ENCODE data around the gene ERVFRD-1. TPM values are rescaled to one million over a fixed set of nuclear protein-coding genes. Genes with fewer than 3 reads are reported as not detected.

ERVFRD-1 gene
- total and polyA plus RNA-seq, 2 donors from 2014 or later = 0.24 to 0.57 TPM

DNA sequence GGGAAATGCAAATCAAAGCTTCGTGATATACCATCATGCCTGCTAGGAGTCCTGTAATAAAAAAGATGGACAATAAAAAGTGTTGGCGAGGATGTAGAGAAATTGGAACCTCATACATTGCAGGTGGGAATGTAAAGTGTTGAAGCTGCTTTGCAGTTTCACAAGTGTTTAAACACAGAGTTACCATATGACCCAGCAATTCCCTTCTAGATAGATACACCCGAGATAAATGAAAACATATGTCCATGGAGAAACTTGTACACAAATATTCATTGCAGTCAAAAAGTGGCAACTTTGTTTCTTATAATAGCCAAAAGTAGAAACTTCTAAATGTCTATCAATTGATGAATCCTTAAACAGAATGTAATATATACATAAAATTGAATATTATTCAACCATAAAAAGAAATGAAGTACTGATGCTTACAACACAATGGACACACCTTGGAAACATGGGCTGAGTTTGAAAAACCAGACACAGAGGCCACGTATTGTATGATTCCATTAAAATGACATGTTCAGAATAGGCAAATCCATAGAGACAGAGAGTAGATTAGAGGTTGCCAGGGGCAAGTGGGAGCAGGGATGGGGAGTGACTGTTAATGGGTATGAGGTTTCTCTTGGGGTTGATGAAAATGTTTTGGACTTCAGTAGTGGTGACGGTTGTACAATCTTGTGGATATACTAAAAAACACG, 20.8 kb upstream of the ERVFRD-1 start:
- intact Hi-C loops (cut with DNase I) = no loop called here
- DNase-seq = no peak
- no peaks in the 10 kb centered on the region for H3K9me3 ChIP-seq (ENCODE audit: control insufficient read depth in 2 of 3, insufficient read depth in 1 of 3, low read length in 3 of 3)
- H3K36me3 ChIP-seq (ENCODE audit: control insufficient read depth in 2 of 3, insufficient read depth in 3 of 3, low read length in 3 of 3) = peaks cover 0 to 8% (median 5%) of the 10 kb centered on the region in 3 donors
- no peaks in the 10 kb centered on the region for H3K27me3 ChIP-seq (ENCODE audit: control insufficient read depth, insufficient read depth, low read length)
- no peaks in the 10 kb centered on the region for H3K4me1 ChIP-seq (ENCODE audit: control insufficient read depth in 2 of 3, insufficient read depth in 2 of 3, low read depth in 1 of 3, low read length in 3 of 3)
- no peak overlapping the region for H3K4me3 ChIP-seq (ENCODE audit: low read length in 3 of 3)
- TF ChIP-seq, protein P1, sequence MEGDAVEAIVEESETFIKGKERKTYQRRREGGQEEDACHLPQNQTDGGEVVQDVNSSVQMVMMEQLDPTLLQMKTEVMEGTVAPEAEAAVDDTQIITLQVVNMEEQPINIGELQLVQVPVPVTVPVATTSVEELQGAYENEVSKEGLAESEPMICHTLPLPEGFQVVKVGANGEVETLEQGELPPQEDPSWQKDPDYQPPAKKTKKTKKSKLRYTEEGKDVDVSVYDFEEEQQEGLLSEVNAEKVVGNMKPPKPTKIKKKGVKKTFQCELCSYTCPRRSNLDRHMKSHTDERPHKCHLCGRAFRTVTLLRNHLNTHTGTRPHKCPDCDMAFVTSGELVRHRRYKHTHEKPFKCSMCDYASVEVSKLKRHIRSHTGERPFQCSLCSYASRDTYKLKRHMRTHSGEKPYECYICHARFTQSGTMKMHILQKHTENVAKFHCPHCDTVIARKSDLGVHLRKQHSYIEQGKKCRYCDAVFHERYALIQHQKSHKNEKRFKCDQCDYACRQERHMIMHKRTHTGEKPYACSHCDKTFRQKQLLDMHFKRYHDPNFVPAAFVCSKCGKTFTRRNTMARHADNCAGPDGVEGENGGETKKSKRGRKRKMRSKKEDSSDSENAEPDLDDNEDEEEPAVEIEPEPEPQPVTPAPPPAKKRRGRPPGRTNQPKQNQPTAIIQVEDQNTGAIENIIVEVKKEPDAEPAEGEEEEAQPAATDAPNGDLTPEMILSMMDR (IDR thresholded peaks at IDR 0.05; ENCODE audit: borderline replicate concordance, extremely low read depth, insufficient read depth) = no peak
- no peak for FAIRE-seq
- H3K27ac ChIP-seq (ENCODE audit: low read depth in 2 of 2, low read length in 2 of 2) = no peak overlapping the region
- H3K9ac ChIP-seq (ENCODE audit: low read length in 3 of 3) = no peak overlapping the region

- intact Hi-C loops (cut with DNase I) = no loop called here
- Histone ChIP-seq H3K4me3 (ENCODE audit: low read length in 3 of 3) (no peak overlapping the region), H3K9me3 (ENCODE audit: control insufficient read depth in 2 of 3, insufficient read depth in 1 of 3, low read length in 3 of 3) (no peaks in the 10 kb centered on the region), H3K9ac (ENCODE audit: low read length in 3 of 3) (no peak overlapping the region), H3K27me3 (ENCODE audit: control insufficient read depth, insufficient read depth, low read length) (no peaks in the 10 kb centered on the region), H3K27ac (ENCODE audit: low read depth in 2 of 2, low read length in 2 of 2) (no peak overlapping the region), H3K4me1 (ENCODE audit: control insufficient read depth in 2 of 3, insufficient read depth in 2 of 3, low read depth in 1 of 3, low read length in 3 of 3) (no peaks in the 10 kb centered on the region), H3K36me3 (ENCODE audit: control insufficient read depth in 2 of 3, insufficient read depth in 3 of 3, low read length in 3 of 3) (peaks cover 0 to 8% (median 5%) of the 10 kb centered on the region in 3 donors)
- FAIRE-seq (no peak), DNase-seq (no peak)
- TF ChIP-seq, protein P1 (IDR thresholded peaks at IDR 0.05; ENCODE audit: borderline replicate concordance, extremely low read depth, insufficient read depth) = no peak
Observed at GRCh38 chr6:11130605-11131004, 19.1 kb upstream of the ERVFRD-1 start.

GRCh38 chr6:11129908-11130565, 18.5 kb upstream of the ERVFRD-1 start:
- FAIRE-seq = no peak
- Histone ChIP-seq H3K9ac (ENCODE audit: low read length in 3 of 3) (no peak overlapping the region), H3K27ac (ENCODE audit: low read depth in 2 of 2, low read length in 2 of 2) (no peak overlapping the region), H3K4me3 (ENCODE audit: low read length in 3 of 3) (no peak overlapping the region), H3K36me3 (ENCODE audit: control insufficient read depth in 2 of 3, insufficient read depth in 3 of 3, low read length in 3 of 3) (peaks cover 0 to 2% (median 1%) of the 10 kb centered on the region in 3 donors), H3K27me3 (ENCODE audit: control insufficient read depth, insufficient read depth, low read length) (no peaks in the 10 kb centered on the region), H3K4me1 (ENCODE audit: control insufficient read depth in 2 of 3, insufficient read depth in 2 of 3, low read depth in 1 of 3, low read length in 3 of 3) (no peaks in the 10 kb centered on the region), H3K9me3 (ENCODE audit: control insufficient read depth in 2 of 3, insufficient read depth in 1 of 3, low read length in 3 of 3) (no peaks in the 10 kb centered on the region)
- TF ChIP-seq, protein P1 (IDR thresholded peaks at IDR 0.05; ENCODE audit: borderline replicate concordance, extremely low read depth, insufficient read depth) = no peak
- intact Hi-C loops (cut with DNase I) = no loop called here
- DNase-seq = no peak

All from kidney (tissue), 14 donors.